GM19438 (cell line): ENCODE data around the gene MYO18B.

Experiments used
- ATAC-seq: cut with Tn5 transposase; IDR thresholded peaks from one replicate; pipeline ENCODE4 v1.9.1; 2021; ENCODE audit warnings: low read depth; ENCODE audit not compliant: unreplicated experiment

Gene MYO18B

DNA sequence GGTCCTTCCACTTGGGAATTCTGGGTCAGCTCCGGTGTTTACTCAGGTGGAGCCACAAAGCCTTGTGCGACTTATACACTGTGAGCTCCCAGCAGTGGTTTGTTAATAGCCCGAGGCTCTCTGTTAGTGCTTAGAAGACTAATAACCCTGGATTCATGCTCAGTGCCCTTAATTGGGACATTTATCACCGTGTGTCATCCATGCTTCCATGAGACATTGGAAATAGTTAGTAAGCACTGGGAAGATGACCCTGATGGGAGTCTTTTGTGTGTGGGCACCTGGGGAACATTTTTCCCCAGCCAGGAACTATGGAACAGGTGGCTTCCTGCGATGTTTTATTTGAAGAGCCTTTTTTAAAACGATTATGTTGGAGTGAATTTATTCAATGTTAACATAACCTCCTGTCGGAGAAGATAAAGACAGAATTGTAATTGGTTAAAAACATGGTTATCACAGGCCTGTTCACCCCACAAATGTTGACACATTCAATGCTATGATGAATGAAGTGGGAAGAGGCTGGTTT lies 188.9 kb downstream of the MYO18B start:
- ATAC-seq, result no peak

DNA sequence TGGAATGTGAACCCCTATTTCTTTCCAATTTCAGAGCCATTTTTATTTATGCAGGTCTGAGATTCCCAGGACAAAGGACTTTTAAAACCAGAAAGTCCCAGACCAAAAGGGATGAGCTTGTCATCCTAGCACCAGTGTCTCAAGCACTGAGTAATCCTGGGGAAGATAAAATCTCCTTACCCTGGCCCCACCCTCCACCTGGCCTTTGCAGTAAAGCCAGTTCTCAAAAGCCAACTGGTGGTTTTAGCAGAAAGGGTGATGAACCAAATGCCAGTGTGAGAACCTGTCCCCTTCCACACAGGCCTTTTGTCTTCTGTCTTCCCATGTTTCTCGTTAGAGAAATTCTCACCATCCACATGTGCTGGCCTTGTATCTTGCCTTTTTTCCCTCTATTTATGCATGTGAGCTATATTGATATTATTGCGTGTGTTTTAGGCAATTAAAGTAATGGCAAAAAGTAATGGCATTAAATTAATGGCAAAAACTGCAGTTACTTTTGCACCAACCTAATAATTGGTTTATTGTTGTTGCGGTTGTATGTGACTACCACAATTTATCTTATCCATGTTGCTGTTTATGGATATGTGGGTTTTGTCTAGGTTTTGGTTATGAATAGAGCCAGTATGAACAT lies 191.3 kb downstream of the MYO18B start:
- no peak for ATAC-seq

DNA sequence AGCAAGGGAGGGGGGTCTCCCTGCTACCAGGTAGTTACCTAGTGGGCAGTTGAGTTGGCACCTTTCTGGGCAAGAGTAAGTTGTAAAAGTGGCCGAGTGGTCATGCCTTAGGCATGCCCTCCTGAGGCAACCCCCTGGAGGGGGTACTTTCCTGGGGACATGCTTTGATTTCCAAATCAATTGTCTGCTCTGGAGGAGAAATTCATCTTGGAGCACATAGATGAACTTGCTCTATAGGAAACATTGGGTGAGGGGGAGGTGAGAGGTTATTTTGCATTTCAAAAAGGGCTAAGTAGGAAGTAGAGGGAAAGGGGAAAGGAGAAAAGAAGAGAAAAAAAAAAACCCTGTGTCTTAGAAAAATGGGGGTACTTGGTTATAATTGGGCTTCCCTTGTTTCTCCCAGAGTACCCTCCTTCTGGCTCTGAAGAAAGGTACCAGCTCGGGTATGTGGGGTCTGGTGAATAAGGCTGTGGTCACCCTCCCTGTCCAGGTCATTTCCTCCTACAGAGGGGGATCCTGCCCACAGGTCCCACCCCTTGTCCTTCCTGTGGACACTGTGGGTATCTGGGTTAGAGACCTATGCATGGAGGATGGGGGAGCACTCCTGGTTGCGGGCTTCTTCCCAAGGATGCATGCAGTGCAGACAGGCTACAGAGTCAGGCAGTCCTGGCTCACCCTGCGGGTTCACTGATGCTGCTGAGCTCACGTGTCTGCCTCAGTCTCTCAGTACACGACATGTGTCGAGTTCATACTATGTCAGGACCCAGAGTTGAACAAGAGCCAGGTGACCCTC lies 193.5 kb downstream of the MYO18B start:
- ATAC-seq, result no peak

DNA sequence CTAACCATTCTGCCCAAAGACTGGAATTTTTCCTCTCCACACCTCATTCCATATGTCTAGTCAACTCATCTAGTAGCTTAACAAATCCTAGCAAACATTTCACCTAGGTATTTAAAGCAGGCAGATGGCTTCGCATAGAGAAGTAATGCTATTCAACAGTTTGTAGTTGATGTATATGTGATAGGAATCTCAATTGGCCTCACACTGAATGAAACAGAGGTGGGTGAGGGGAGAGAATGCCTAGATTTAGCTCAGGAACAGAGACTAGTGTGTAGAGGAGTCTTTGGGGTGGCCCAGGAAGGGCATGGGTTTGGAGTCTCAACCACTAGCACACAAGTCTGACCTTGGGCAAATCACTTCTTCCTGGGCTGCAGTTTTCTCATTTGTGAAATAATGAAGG lies 196.2 kb downstream of the MYO18B start:
- ATAC-seq, result no peak

DNA sequence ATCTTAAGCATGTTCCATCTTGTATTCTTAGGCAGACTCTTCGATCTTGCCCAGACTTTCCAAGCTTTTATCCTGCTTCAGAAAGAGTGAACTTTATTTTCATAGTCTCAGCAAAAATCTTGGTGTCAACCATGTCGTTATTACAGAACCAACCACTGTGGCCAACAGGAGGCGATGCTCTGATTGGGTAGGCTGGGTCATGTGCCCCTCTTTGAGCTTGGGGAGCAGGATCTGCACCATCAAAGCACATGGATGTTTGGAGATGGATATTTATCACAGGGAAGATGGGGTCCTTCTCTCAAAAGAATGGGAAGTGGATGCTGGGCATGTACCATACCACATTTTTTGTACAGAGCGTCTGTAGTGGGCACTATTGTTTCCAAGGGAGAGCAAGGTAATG lies 197.4 kb downstream of the MYO18B start:
- no peak for ATAC-seq

DNA sequence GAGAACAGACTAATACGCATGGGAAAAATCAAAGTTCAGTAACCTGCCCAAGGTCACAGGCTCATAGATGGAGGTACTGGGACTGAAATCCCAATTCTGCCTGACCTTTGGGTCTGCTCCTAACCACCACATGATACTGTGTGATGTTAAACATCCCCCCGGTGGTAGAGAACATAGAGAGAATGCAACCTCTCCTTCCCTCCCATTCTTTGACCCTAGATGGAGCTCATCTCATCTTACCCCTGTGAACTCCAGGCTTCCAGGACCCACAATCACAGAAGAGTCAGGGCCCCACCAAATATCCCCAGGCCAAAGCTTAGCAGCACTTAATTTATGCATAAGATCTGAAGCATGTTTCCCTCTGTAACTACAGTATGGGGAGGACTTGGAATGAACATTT lies 198.5 kb downstream of the MYO18B start:
- ATAC-seq, result no peak

DNA sequence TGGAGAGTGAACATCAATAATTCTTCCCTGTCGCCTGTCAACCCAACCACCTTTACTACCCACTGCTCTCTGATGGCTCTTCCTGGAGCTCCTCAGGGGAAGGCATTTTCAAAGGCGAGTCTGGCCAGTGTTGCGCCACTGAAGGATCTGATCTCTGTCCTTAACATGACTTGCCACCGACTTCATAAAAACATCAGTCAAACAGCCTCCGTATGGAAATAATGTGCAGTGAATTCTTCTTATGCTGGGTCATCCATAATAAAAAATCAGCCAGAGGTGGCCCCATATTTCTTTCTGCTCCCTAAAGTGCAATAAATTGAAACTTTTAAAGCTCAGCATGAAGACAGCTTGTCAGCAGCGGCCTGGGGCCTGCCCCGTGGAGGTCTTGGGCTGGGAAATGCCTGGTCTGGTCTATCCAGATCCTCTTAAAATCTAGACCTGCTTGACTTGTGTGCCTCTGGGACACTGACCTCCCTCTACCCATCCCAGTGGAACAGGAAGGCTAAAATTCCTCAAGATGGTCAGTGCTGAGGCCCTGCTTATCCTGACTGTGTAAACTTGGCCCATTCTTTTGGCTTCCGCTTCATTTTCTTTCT lies 199.5 kb downstream of the MYO18B start:
- no peak for ATAC-seq

DNA sequence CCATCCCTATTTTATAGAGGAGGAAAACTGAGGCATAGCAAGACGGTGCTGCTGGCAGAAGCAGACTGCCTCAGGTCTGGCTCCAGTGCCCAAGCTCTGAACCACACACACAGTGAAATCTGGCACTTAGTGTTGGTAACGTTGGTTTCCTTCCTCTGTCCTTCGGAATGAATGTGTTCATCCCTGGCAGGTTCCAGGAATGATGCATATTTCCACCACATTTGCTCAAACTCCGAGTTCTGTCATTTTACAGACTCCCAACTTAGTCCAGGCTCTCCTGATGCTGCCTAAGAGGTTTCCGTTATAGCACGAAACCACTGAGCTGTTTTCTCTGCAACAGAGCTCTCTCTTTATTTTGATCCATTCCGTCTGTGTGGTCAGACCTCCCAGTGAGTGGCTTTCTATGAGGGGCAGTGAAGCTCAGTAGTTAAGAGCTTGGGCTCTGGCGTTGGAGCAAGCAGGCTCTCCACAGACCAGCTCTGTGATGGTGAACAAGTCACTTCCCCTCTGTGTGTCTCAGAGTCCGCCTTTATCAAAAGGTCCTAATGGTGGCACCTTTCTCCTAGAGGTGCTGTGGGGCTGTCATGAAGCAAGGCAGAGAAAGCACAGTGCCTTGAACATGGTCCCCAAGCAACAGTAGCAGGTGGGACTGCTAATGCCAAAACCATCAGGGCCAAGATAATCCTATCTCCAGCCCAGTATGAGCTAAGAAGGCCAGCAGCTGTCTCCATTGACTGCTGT lies 200.3 kb downstream of the MYO18B start:
- no peak for ATAC-seq

DNA sequence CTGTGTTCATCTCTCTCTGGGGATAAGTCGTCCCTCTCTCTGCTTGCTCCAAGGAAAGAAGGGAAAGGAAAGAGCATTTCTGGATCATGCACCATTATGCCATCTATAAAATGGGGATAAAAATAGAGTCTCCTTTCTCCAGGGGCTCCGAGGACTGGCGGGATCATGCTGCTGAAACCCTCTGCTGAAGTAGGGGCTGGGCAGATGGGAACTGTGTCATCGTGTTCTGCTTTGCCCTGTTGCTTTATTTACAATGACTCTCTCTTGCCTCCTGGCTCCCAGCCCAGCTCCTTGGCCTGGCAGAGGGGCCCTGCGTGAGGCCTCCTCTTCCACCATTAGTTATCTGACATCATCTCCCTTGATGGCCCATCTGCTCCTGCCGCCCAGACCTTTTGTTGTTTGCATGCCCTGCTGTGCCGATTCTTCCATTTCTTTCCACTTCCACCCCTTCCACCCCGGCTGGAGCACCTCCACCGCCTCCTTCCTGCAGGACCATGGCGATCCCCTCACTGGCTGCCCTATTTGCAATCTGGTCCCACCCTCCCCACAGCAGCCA lies 200.9 kb downstream of the MYO18B start:
- ATAC-seq, result no peak

DNA sequence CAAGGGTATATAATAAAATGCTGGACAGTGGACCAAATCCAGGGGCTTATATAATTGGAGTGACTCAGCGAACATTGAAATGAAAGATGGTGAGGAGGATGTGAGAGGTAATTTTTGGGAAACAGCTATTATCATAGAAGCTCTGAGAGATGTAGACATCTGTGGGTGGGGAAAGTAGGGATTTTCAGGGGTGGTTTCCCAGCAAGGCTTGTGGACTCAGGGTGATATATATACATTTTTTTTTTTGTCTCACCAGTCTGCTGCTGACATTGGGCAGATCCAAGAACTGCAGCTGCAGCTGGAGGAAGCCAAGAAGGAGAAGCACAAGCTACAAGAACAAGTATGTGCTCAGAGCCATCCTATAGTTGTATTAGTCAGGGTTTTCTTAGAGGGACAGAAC lies 208.1 kb downstream of the MYO18B start:
- no peak for ATAC-seq

DNA sequence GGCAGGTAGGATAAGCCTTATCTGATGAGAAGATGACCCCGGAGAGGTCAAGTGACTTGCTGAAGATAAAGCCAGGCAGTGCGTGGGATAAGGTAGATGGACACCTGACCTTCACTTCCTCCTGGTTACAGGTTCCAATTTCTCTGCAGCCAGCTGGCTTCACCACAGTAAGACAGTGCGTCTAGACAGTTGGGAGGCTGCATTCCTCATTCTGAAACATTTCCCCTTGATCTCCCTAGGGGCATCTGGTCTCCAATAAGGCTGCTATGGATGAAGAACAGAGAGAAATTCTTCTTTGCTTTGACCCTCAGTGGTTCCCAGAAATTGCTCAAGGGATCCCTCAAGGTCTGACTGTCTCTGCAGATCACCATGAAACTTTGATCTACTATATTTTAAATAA lies 211.3 kb downstream of the MYO18B start:
- no peak for ATAC-seq

DNA sequence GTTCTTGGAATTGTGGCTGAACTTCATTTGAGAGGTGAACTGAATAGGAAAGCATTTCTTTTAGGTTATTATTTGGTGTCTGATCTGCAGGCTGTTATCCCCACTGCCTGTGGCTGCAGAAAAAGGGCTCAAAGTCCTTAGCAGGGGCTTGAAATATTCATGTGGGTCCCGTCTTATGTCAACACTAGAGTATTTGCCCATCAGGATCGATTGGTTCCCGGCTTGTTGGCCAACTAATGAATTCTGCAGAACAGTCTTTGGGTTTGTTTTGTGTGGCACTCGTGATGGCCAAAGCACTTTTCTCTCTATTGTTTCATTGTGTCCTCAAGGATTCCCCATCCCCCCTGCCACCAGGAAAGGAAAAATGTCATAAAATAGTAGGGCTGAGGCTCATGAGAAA lies 211.9 kb downstream of the MYO18B start:
- ATAC-seq, result no peak

DNA sequence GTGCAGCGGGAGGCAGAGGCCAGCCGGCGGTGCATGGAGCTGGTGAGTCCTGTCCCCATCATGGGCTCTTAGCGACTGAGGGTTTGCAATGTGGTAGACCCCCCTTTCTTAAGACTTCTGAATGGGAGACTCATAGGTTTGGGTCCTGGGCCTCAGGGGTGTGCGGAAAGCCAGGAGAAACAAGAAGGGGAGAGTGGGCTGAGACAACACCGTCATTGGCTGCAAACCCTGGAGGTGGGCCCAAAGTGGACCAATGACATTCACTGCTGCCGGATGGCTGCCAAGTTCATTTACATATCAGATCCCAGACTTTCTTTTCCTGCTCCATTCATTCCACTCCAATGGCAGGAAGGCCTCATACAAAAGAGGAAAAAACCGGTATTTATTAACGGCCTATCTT lies 213.3 kb downstream of the MYO18B start:
- no peak for ATAC-seq

DNA sequence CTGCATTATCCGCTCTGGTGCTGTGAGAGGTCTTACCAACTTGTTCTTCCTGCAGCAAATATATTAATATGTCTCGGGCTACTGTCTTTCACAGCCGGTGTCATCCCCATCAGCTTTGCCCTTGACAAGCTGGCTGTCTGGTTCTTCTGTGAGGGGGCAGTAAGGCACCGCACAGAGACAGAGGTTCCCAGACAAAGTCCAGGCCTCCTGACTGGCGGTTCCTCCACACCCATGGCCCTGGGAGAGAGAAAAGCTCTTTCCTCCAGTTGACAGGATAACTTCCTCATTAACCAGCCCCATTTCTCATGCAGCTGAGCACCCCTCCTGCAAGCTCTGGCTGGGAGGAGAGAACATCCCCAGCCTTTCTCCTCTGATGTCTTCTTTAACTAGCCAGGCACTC lies 214.8 kb downstream of the MYO18B start:
- ATAC-seq, result no peak

DNA sequence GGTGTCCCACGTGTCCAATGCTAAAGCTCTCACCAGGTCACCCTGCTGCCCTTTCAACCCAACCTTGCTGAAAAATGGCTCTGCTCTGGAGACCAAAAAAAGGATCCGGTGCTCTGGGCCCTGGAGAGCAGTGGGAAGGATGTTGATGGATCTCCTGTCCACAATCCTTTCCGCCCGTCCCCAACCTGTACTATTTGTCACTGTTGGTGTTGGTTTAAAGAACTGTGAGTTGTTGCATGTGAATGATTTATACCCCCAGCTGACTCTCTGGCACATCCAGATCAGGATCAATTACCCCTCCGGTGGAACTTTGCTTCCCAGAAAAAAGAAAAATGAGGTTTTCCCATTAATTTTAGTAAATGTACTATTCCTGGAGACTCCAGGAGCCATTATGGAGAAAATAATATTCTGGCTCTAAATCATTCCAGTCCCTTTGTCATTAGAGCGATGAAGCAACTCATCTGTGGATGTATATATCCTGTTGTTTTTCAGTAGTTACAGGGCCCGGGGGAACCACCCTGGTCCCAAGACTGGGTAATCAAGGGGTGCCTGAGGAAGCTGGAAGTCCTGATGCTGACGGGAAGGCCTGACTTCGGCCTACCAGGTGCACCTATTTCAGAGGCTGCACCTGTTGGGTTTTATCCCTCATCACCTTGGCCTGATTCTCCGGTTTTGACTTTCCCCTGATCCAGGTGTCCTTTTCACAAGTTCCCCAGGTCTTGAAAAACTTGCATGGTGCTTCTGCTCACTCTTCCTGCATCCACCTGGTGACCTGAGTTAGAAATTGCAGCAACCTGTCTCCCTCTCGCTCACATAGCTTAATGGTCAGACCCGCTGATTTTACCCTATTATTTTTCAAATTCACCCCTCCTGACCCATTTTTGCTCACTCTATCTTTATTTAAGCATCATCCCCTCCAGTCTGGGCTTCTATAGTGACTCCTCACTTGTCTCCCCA lies 218.1 kb downstream of the MYO18B start:
- no peak for ATAC-seq

DNA sequence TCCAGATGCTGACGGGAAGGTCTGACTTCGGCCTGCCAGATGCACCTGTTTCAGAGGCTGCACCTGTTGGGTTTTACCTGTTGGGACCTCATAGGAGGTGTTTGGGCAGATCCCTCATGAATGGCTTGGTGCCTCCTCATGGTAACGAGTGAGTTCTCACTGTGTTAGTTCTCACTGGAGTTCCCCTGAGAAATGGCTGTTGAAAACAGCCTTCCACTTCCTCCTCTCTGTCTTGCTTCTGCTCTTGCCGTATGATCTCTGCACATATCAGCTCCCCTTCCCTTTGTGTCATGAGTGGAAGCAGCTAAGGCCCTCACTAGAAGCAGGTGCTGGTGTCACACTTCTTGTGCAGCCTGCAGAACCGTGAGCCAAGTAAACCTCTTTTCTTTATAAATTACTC lies 219.7 kb downstream of the MYO18B start:
- no peak for ATAC-seq

DNA sequence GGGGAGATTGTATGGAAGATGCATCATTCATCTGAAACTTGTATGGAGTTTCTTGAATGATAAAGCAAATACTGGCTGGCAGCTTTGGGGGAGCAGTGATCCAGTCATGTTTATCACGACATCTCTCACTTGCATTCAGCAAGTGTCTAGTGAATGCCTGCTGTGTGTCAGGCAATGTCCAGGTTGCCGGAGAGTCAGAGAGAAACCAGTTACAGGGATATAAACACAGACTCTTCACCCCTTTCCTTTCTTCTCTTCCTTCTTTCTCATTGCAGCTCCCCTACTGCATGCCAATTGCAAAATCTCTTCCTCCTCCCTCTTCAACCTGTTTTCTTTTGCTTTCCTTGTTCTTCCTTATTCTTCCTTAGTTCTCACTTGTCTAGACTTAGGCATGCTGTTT lies 220.7 kb downstream of the MYO18B start:
- no peak for ATAC-seq

DNA sequence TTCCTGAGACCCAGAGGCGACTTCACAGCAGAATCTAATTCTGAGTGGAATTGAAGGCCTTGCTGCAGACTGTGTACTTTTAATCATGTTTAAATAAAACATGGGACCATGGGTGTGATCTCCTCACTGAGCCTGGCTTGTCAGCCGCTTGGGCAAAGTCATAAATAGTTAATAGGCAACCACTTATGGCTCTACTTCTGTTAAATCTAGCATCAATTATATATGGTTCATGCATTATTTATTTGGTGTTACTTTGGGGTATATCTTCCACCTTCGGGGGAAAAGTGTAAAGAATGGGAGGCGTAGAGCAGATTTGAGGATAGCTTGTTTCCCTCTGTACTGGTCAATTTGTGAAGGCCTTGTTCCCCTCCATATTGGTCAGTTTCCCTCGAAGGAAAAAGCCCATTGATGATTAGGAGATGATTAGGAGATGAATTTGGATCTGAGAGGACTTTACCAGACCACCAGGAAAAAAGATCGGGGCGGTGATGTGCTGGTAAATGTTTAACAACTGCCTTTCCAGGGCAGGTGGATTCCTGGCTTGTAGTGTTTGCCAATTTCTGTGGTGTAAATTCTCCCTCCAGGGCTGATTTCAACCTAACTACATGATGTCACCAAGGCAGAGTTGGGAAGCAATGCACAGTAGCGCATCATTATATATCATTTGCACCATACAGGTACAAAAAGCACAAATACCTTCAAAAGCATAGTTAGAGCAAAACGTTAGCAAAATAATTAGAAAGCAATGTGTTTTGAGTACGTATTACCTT lies 223.2 kb downstream of the MYO18B start:
- no peak for ATAC-seq

DNA sequence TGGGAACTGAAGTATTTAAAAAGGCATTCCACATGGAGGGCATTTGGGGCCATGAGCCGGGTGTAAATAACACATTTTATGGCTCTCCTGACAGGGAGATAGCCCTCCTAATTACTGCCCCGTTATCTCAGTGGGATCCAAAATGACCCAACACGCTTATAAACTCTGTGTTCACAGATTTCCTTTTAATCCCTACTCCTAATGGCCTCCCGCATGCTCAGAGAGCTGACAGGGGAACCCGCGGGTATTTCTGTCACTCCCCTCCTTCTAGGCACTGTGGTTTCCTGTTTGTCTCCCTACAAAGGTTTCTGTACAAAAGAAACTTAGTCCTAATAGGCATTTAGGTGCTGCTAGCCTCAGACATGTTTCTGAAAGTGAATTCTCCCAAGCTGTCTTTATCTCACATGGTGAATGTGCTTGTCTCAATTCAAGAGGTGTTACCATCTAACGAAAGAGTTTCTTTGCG lies 224.5 kb downstream of the MYO18B start:
- ATAC-seq, result no peak
